Measurements from ENCODE around the gene MYO18B.

Gene MYO18B

DNA sequence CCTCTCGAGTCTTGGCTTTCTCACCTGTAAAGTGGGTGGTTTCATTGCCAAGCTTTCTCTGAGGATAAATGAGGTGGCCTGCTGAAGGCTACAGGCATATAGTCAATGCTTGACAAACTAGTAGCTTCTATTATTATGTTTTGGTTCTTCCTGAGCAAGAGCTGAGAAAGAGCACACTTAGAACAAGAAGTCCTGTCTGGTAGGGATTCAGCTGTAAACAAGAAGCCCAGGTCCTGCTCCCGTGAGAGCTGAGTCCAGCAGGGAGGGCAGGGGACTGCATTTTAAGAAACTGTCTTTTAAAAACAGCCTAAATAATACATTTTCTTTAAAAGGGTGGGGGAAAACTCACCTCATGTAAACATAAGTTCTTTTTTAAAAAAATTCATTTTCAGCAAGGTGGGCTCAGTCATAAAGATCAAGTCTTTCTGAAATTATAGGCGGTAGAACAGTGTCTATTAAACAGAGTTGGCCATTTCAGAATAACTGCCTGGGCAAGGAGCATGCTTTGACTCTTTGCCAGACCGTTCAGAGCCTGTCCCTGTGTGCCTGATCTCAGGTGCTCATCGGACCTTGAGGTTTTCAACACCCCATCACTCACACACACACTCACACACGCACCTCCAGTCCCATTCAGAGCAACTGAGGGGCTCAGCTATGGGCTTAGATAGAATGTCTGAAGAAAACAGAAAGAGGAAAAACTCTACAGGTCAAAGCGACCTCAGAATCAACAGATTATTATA is 29.2 kb upstream of the MYO18B start:
- FAIRE-seq: no peak

DNA sequence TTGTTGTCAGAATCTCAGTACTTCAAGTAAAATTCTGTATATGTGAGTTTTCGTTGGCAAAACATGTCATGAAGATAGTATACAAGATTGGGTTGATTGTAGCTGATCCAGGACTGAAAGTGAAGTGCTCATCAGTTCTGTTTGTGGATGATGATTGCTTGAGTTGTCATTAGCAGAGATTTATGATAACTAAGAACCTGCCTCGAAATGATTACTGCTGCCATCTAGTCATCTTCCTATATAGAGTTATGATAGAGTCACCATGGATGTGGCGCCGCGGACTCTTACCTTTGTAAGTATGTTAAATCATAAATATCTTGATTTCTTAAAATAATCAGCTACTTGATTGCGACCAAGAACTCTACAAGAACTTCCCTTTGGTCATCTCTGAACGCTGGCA is 27.9 kb upstream of the MYO18B start:
- FAIRE-seq: no peak

- no peak for FAIRE-seq
These were observed 27.2 kb upstream of the MYO18B start for GRCh38 chr22:25714739-25715138.

DNA sequence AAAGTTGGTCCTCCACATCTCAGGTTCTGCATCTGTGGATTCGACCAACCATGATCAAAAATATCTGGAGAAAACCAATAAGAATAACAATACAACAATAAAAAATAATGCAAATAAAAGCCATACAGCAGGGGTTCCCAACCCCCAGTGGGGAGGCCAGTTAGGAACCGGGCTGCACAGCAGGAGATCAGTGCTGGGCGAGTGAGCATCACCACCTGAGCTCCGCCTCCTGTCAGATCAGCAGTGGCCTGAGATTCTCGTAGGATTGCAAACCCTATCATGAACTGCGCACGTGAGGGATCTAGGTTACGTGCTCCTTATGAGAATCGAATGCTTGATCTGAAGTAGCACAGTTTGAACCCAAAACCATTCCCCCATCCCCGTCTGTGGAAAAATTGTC is 25.4 kb upstream of the MYO18B start:
- no peak for FAIRE-seq

DNA sequence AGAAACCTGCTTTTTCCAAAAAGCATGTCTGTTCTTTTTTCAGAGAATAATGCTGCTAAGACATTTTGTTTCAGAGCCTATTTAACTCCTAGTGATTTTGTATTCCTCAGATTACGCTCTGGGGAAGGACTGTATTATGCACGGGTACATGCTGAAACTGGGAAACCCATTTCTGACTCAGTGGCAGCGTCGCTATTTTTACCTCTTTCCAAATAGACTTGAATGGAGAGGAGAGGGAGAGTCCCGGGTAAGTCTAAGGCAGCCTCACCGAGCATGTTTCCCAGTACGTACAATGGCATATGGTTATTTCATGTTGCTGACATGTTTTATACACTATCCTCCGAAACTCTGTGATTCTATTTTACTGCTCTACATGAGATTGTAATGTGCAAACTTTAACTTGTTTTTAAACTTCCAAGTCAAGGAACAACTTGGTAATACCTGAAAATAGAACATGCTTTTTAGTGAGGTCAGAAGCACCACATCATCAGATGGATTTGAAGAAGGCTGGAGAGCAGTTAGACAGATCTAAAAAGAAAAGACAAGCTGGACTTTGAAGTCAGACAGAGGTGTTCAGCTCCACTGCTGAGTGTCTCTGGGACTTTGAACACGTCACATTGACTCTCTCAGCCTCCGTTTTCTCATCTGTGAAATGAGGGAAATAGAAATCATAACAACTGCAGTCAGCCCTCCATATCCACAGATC is 23.7 kb upstream of the MYO18B start:
- FAIRE-seq: no peak

DNA sequence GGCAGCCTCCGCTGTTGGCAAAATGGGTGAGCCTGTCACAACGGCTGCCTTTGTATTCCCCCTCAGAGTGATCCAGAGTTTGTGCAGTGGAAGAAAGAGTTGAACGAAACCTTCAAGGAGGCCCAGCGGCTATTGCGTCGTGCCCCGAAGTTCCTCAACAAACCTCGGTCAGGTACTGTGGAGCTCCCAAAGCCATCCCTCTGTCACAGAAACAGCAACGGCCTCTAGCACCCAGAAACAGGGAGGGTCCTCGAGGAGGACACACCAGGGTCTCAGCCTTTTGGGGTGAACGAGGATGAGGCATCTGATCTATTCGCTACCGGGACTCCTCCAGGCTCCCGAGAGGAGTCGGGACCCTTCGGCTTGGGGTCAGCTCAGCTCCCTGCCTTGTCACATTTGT is 19.8 kb upstream of the MYO18B start:
- no peak for FAIRE-seq

DNA sequence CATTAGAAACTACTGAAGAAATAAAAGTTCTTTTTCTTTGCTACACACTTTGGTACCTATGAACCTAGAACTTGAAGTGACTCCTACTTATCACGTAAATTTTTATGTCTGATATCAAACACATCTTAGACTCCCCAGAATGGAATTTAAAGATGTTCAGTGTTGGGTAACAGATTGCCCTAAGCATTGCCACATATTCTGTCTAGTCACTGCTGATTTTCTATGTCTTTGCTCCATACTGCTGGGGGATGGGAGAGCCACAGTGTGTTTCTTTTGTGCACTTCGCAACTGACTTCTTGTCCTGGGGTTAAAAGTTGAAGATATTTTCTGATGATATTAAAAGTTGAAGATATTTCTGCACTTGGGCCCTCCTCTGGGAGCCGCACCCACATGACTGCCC is 19.4 kb upstream of the MYO18B start:
- FAIRE-seq: no peak

GRCh38 chr22:25726241-25726640 is 15.7 kb upstream of the MYO18B start:
- FAIRE-seq: no peak

DNA sequence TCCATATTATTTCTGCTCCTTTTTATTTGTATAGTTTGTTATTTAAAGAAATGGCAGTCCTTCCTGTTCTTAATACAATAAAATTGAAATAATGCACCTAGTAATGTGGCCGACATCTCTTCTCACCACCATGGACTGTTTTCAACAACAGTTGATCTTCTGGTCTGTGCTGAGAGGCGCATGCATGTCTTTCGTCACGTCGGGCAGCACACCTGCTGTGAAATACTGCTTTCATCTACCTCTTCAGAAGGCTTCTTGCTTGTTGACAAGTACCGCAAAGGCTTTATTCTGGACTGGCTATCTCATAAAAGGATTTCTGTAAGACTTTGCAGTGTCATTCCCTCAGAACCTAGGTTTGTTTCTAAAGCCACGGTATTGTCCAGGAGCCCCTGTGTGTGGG is 13.9 kb upstream of the MYO18B start:
- FAIRE-seq: no peak

- no peak for FAIRE-seq
These were observed 12.7 kb upstream of the MYO18B start for GRCh38 chr22:25729016-25729995.

DNA sequence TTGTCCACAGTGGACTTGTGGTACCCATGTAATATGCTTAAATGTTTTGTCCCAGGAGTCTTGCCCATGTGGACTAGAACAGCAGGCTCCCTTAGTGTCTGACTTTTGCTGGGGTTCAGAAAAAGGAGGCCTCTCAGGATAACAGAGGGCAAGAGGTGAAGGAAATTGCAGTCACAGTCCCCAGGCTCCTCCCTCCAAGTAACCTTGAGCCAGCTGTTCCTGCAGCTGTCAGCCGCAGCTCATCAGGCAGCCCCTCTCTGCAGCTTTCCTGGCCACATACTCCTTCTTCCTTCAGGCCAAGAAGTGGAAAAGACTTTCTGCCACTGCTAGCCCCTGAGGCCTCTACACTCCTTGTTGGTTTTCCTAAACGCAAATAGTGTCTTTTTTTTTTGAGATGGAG is 6.3 kb upstream of the MYO18B start:
- no peak for FAIRE-seq

GRCh38 chr22:25736378-25737011 is 5.5 kb upstream of the MYO18B start:
- no peak for FAIRE-seq

DNA sequence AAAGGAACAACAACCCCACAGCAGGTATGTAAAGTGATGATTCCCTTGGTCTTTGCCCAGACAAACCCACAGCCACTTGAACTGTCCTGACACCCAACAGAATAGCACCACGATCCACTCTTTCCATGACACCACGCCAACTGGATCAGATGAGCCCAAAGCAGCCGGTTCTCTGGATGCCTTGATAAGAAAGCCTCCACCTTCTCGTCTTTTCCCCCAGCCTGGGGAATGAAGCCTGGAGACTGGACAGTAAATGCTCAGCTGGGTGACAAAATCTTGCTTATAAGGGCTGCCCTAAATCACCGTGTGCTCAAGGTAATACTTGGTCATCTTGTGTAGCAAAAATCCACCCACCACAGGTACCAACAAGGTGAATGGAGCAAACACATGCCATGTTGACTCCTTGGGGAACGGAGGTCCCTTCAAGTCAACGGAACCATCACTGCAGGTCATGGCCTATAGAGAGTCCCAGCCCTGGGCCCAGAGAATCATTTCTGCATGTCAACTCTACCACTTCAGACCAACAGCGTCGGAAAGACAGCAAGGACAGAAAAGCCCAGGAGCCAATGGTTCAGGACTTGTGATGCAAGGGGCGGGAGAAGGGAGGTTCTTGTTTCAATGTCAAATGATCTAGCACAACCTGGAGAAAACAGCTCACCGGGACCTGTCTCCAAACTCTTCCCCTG is 2.2 kb upstream of the MYO18B start:
- no peak for FAIRE-seq

DNA sequence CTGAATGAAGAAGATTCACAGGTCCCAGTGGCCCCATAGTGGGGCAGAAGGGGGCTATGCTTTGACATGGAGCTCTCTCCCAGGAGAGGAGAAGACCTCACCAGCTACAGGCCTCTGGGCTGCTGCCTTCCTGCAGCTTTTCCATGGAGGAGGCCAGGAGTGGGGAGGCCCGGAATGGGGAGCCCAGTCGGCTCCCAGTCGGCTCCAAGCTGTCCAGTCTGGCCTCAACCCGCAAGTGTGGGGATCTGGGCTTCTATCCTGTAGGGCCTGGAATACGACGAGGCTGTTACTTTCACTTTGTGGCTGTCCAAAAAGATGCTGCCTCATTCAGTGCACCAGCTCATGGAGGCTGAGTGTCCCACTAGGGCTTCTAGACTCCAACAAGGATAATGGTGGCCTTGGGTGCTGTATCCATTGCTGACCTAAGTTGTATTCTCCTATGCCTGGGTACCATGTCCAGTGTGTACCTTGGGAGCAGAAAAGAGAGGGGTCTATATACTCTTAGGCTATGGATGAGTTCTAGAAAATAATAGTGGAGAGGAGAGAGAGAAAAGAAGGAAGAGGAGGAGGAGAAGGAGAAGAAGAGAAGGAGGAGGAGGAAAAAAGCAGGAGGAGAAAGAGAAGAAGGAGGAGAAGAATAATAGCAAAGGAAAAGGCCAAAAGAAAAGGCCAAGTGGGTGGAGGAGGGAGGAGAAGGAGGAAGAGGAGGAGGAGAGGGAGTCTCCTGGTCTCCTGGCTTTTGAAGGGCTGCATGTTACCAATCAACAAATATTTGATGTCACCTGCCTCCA is 1.1 kb downstream of the MYO18B start:
- FAIRE-seq: no peak

GRCh38 chr22:25744694-25745093 is 2.7 kb downstream of the MYO18B start:
- FAIRE-seq: no peak

DNA sequence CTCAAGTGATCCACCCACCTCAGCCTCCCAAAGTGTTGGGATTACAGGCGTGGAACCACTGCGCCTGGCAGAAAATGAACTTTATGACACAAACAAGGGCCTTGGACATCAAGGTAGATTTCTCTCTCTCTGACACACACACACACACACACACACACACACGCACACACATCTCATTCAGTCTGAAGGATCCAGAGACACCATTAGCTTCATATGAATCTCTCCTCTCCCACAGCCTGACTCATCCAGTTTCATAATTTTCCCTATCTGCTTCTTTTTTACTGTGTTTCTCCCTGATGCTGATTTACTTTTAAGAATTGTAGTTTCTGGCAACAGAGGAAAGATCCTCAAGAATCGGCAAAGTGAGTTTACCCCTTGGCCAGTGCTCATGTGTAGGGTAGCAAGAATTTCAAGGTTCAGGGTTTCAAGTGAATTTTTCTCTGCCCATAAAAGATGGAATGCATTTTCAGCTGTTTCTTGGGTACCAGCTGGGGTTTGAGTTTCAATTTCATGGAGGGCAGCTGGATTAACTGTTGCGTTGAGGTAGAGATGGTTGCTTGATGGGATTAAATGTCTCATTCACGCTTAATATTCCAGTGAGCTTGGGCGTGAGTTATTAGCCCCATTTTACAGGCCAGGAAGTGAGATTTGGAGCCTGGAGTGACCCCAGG is 3.5 kb downstream of the MYO18B start:
- FAIRE-seq: no peak

DNA sequence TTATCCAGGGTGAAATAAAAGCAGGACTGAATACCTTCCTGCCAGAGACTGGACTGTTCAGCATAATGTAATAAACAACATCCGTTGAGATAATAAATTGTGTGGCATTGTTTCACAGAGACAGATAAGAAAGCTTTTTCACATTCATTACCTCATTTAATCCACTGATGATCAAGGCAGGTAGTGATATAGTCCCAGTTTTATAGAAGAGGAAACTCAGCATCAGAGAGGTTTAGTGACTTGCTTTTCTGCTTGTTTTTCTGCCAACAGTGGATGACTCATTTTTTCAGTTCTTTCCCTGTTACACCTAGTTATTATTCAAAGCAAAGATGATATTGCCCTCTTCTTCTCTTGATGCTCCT is 4.0 kb downstream of the MYO18B start:
- no peak for FAIRE-seq

DNA sequence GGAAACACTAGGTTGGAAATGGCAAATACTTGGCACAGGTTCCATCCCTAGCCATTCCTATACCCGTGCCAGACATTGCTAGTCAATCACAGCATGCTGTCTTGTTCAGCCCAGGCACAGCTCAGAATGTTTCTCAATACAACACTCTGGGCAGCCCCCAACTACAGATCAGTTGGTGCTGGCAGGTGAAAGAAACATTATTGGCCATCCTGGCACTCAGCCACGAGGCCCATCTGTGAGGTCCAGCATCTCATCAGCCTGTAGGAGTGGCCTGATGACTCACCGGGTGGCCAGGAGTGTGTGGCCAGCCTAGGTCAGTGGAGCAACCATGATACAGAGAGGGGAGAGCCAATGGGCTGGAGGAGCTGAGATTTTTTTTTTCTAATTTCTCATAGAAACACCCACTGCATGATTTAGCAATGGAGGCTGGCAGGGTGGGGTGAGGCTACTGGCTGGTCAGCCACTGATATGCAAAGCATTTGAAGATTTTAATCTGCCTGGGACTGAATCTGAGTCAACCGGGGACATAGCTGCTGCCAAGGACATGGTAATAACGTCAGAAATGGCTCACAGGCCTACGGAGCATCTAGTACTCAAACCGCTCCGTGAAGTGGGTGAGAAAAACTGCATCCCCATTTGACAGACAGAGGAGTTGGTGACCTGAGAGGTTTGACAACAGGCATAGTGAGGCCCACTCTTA is 5.4 kb downstream of the MYO18B start:
- no peak for FAIRE-seq

- no peak for FAIRE-seq
These were observed 6.2 kb downstream of the MYO18B start for GRCh38 chr22:25748140-25748539.

GRCh38 chr22:25748704-25749103 is 6.7 kb downstream of the MYO18B start:
- FAIRE-seq: no peak
